ENCODE results near the gene DRP2.
"Not testable (repeated sequence)": the region's sequence is repeated elsewhere in the genome, so short reads cannot be mapped to it uniquely, and the experiment has no call there.

Gene DRP2

GRCh38 chrX:101219116-101219863 lies at the start of gene DRP2:
DRP2 (plus strand) TSS chrX:101219786; CDS start chrX:101231648, 11,862 bp downstream.
- no peak for DNase-seq

GRCh38 chrX:101171883-101172400 lies 47.6 kb upstream of the DRP2 start:
- no peak for DNase-seq

GRCh38 chrX:101176439-101176838 lies 43.1 kb upstream of the DRP2 start:
- no peak for DNase-seq

DNA sequence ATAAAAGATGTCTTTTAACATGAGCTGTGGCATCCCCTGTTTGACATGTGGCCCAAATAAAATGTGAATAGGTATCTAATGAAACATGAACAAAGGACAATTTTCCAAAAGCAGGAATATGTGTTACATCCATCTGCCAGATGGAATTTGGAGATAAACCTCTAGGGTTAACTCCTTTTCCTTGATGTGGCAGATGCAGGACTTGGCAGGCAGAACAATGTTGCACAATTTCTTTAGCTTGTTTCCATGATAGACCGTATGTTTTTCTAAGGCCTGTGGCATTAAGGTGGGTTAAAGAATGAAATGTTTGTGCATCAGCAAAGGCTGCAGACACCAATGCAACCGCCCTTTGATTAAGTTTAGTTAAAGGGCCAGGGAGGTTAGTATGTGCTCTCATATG lies 34.7 kb upstream of the DRP2 start:
- DNase-seq, result not testable (repeated sequence)

- DNase-seq, result not testable (repeated sequence)
These were observed 31.6 kb upstream of the DRP2 start for GRCh38 chrX:101187961-101188360.

- no peak for DNase-seq
These were observed 28.9 kb upstream of the DRP2 start for GRCh38 chrX:101190736-101191135.

- DNase-seq, result no peak
These were observed 28.3 kb upstream of the DRP2 start for GRCh38 chrX:101191217-101191750.

GRCh38 chrX:101195442-101196173 lies 24.0 kb upstream of the DRP2 start:
- no peak for DNase-seq

DNA sequence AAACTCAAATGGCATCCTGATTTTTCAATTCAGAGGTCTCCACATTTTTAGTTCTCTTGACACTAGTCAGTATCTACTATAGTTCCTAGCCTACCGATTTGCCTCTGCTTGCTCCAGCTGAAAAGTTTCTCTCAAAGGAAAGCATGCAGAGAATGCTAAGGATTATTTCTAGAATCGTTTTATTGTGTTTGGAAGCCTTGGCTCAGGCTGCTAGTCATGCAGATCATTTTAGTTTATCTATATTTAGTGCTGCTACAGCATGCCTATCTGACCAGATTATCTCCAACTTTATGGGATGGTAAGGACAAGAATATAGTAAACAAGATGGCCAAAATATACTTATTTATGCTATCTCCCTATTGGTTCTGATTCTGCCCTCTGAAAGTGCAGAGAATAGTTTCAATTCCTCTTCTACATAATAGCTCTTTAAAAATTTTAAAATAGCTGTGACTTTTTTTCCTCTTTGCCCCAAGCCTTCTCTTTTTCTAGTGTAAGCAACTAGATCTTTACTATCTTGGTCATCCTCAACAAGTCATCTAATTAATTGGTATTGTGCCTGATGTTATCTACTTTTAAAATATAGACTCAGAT lies 15.7 kb upstream of the DRP2 start:
- no peak for DNase-seq

DNA sequence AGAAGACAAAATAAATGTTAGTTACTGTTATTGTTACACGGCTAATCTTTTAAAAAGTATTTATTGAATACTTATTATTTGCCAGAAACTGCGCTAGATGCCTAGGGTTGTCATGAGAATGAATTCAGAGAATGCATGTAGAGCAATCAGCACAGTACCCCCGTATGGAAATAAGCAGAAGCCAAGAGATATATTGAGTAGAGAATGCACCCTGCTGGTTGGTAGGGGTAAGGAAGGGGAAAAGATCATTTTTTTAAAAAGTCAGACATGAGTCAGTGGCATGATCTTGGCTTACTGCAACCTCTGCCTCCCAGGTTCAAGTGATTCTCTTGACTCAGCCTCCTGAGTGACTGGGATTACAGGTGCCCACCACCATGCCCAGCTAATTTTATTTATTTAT lies 13.1 kb upstream of the DRP2 start:
- DNase-seq, result no peak

- no peak for DNase-seq
These were observed 11.3 kb upstream of the DRP2 start for GRCh38 chrX:101208152-101208905.

DNA sequence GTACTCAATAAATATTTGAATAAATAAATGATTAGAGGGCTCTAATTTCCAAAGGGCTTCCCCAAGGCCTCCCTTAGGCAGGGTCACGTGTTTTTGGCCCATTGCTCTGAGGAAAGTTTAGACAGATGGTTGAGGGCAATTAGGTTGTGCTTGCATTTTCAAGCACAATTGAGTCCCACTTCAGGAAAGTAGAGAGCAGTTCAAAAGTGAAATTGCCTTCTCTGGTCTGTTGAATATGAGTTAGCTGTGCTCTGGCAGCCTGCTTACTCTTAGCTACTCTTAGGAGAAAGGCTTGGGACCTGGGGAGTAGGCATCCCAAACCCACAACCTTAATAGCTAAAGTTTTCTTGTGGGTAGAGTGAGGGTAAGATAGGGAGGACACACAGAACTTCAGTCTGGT lies 9.0 kb upstream of the DRP2 start:
- no peak for DNase-seq

- DNase-seq, result no peak
These were observed 1.9 kb upstream of the DRP2 start for GRCh38 chrX:101217689-101218088.

- no peak for DNase-seq
These were observed 319 bp downstream of the DRP2 start for GRCh38 chrX:101219864-101220346.

DNA sequence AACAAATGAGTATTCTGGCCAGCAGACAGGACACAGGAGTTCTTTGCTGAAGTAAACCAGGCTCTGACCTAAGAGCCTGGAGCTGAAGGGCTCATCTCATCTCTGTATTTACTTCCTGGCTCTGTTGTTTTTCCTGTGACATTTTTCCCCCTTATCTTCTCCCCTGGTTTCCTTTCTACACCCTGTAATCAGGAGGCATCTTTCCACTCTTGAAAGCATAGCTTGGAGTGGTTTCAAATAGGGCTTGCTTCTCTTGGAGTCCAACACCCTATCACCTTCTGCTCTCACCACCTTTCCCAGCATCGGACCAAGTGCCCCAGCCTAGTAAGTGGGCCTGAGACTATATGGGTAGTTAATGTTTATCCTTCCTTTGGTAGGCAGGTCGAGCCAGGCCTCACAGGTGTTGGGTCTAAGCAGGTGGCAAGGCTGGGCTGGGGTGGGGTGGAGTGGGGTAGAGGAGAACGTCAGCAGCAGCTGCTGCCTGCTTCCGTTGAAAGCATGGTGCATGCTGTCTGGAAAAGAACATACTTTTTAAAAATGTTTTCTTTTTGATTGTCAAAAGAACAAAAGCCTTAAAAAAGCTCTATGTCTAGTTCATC lies 1.2 kb downstream of the DRP2 start:
- no peak for DNase-seq

GRCh38 chrX:101223226-101223625 lies 3.6 kb downstream of the DRP2 start:
- no peak for DNase-seq

- no peak for DNase-seq
These were observed 9.6 kb downstream of the DRP2 start for GRCh38 chrX:101229170-101229569.

DNA sequence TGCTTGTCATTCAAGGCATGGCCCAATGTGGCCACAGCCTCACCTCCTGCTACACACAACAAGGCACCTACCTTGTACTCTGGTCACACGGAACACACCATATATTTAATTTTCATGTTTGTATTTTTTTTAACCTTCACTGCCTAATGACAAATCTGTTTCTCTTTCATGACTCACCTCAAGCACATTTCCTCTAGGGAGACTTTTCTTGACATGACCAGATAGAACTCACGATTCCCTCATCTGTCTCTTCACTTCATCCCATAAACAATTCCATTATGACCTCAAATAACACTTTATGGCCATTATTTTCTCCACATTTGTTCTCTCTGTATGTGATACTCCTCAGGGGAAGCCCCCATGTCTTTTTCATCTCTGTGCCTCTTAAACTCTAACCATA lies 11.1 kb downstream of the DRP2 start:
- DNase-seq, result no peak

DNA sequence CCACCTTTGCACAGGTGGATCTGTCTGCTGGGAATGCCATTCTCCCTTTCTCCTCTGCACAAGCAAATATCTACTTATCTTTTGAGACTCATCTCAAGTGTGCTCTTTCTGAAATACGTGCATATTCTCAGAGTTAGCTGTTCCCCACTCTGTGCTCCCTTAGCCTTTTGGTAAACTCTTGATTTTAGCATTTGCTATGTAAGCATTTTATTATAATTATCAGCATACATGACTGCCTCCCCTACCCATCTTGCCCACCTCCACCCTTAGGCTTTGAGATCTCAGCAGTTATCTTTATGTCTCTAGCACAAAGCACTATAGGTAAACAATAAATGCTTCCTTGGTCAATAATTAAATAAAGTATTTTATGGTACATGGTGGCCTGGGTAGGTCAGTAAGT lies 11.5 kb downstream of the DRP2 start:
- DNase-seq, result no peak

- no peak for DNase-seq
These were observed 12.7 kb downstream of the DRP2 start for GRCh38 chrX:101232316-101232715.

GRCh38 chrX:101237041-101237440 lies 17.5 kb downstream of the DRP2 start:
- DNase-seq, result no peak

DNA sequence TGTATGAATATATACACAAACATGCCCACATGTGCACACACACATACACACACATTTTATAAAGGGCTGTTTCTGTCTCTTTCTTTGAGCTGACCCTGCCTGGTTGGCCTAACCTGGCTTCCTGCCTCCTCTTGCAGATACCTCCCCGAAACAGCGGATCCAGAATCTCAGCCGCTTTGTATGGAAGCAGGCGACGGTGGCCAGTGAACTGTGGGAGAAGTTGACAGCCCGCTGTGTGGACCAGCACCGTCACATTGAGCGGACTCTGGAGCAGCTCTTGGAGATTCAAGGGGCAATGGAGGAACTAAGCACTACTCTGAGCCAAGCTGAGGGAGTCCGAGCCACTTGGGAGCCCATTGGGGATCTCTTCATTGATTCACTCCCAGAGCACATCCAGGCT lies 21.9 kb downstream of the DRP2 start:
- DNase-seq, result no peak
